Thoracic aorta (tissue), 2 donors: ENCODE results near the gene DHX40. TPM values are rescaled to one million over a fixed set of nuclear protein-coding genes. Genes with fewer than 3 reads are reported as not detected.

Experiments
- ATAC-seq: fragments of 150-250 bp; one replicate; pipeline ENCODE4 v1.8.0; 2017; ENCODE audit warnings: low read depth; ENCODE audit not compliant: insufficient number of reproducible peaks, low FRiP score
- DNase-seq: peaks from one replicate; pipeline ENCODE4 v3.0.0-alpha.2; 2020; ENCODE audit warnings: low spot score
- H3K27ac ChIP-seq, 2 donors: fragments of 200-600 bp; sonication (generic); 1 replicate in 1 of 2; 2 replicates in 1 of 2; pipeline ENCODE4 v1.5.1; 2016; ENCODE audit warnings: mild to moderate bottlenecking in 2 of 2, moderate library complexity in 2 of 2
- H3K27me3 ChIP-seq: fragments of 200-600 bp; sonication (generic); replicated peaks from 2 replicates; pipeline ENCODE4 v1.6.0; 2016; ENCODE audit warnings: mild to moderate bottlenecking; ENCODE audit not compliant: insufficient read depth
- H3K36me3 ChIP-seq: fragments of 200-600 bp; sonication (generic); one replicate; pipeline ENCODE4 v1.5.1; 2016
- H3K4me1 ChIP-seq, 2 donors: fragments of 200-600 bp; sonication (generic); 1 replicate in 1 of 2; 2 replicates in 1 of 2; pipeline versions ENCODE4 v1.5.1 to v1.6.0; 2016; ENCODE audit warnings: low read depth in 2 of 2, mild to moderate bottlenecking in 1 of 2; ENCODE audit not compliant: control insufficient read depth in 1 of 2
- H3K4me3 ChIP-seq: fragments of 200-600 bp; sonication (generic); 2 replicates; pipeline ENCODE4 v1.5.1; 2016; ENCODE audit warnings: mild to moderate bottlenecking
- H3K9me3 ChIP-seq: fragments of 200-600 bp; sonication (generic); 2 replicates; pipeline ENCODE4 v1.5.1; 2016
- CTCF ChIP-seq: fragments of 200-600 bp; sonication (generic); IDR thresholded peaks from one replicate; pipeline ENCODE4 v1.5.1; 2019; ENCODE audit warnings: antibody characterized with exemption
- total RNA-seq, 2 donors: library from RNA; depleted of rRNA; stranded (reverse); fragments of >200 nt; gene quantifications; one replicate each; pipeline versions ENCODE4 v1.1.0 to v1.2.3, GENCODE V29; 2016

Gene DHX40
- total RNA-seq, 2 donors from 2014 or later, result 31.3 to 33.4 TPM

DNA sequence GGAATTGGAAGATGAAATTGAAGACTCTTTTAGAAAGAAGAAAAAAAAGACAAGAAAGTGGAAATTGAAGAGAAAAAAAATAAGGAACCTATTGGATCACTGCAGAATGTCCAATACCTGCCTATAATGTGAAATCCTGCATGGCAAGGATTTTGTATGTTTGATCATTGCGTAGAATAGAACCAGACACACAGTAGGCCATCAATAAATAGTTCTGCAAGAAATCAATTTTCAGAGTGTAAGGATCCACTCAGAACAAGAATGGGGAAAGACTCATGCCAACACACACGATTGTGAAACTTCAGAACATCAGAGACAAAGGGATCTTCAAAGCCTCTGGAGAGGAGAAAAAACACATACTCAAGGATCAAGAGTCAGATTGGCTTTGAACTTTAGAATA, 39.7 kb upstream of the DHX40 start:
- Histone ChIP-seq H3K9me3 (no peaks in the 10 kb centered on the region), H3K4me1 (peaks cover 0 to 7% of the 10 kb centered on the region in 2 donors), H3K27ac (no peak overlapping the region), H3K4me3 (no peak overlapping the region), H3K36me3 (no peaks in the 10 kb centered on the region), H3K27me3 (no peaks in the 10 kb centered on the region)
- no peak for ATAC-seq
- TF ChIP-seq CTCF, result no peak
- DNase-seq, result no peak

DNA sequence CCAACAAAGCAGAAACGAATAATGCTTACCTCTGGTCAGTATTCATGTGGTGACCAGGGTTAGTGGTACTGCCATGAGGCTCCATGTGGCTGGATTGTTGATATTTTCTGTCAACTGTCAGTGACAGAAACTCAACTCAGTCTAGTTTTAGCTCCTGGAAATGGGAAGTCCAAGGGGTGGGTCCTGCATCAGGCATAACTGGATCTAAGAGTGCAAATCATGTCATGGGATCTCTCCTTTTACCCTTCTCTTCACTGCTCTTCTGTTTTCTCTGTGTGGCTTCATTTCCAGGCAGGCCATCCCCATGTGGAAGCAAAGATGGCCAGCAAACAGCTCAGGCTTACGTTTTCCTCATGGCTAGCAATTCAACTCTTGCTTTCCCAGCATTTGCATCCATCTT, 39.0 kb upstream of the DHX40 start:
- Histone ChIP-seq H3K4me1 (peaks cover 0 to 2% of the 10 kb centered on the region in 2 donors), H3K36me3 (no peaks in the 10 kb centered on the region), H3K4me3 (no peak overlapping the region), H3K27ac (no peak overlapping the region), H3K9me3 (no peaks in the 10 kb centered on the region), H3K27me3 (no peaks in the 10 kb centered on the region)
- TF ChIP-seq CTCF, result no peak
- ATAC-seq, result no peak
- no peak for DNase-seq

GRCh38 chr17:59527325-59527917, 38.0 kb upstream of the DHX40 start:
- H3K4me1 ChIP-seq, result no peaks in the 10 kb centered on the region
- no peak overlapping the region for H3K4me3 ChIP-seq
- ATAC-seq, result no peak
- no peaks in the 10 kb centered on the region for H3K36me3 ChIP-seq
- TF ChIP-seq CTCF, result no peak
- no peaks in the 10 kb centered on the region for H3K9me3 ChIP-seq
- no peak overlapping the region for H3K27ac ChIP-seq
- H3K27me3 ChIP-seq, result no peaks in the 10 kb centered on the region
- DNase-seq, result no peak

GRCh38 chr17:59527931-59528330, 37.5 kb upstream of the DHX40 start:
- Histone ChIP-seq H3K9me3 (no peaks in the 10 kb centered on the region), H3K27me3 (no peaks in the 10 kb centered on the region), H3K27ac (no peak overlapping the region), H3K4me1 (no peaks in the 10 kb centered on the region), H3K4me3 (no peak overlapping the region), H3K36me3 (no peaks in the 10 kb centered on the region)
- ATAC-seq (no peak), DNase-seq (no peak)
- TF ChIP-seq CTCF, result no peak

GRCh38 chr17:59530531-59530930, 34.9 kb upstream of the DHX40 start:
- no peaks in the 10 kb centered on the region for H3K36me3 ChIP-seq

More at GRCh38 chr17:59530531-59530930, 34.9 kb upstream of the DHX40 start:
- H3K4me1 ChIP-seq, result no peaks in the 10 kb centered on the region
- H3K27ac ChIP-seq, result no peak overlapping the region
- ATAC-seq (no peak), DNase-seq (no peak)
- no peaks in the 10 kb centered on the region for H3K9me3 ChIP-seq
- no peaks in the 10 kb centered on the region for H3K27me3 ChIP-seq
- TF ChIP-seq CTCF, result no peak
- H3K4me3 ChIP-seq, result no peak overlapping the region
